ENCODE data around the gene CTNNBIP1. TPM values are rescaled to one million over a fixed set of nuclear protein-coding genes. Genes with fewer than 3 reads are reported as not detected.

The CTNNBIP1 gene
- total RNA-seq, 1 experiment from 2014 or later = 44.4 TPM

GRCh38 chr1:9836632-9836960, 73.5 kb downstream of the CTNNBIP1 start:
- Histone ChIP-seq H2BK20ac (ENCODE audit: low read depth, low read length, poor library complexity, severe bottlenecking) (no peak overlapping the region), H3K9me3 (ENCODE audit: control insufficient read depth, low read depth, low read length) (no peaks in the 10 kb centered on the region), H3K79me2 (ENCODE audit: insufficient read depth, low read length) (no peaks in the 10 kb centered on the region), H3K56ac (ENCODE audit: insufficient read length, low read depth, low read length) (no peak overlapping the region), H3K14ac (ENCODE audit: insufficient read depth, low read length) (no peak overlapping the region), H3K4ac (ENCODE audit: low read depth, low read length) (no peak overlapping the region), H4K91ac (ENCODE audit: insufficient read length, low read depth, low read length) (no peak overlapping the region), H3K4me2 (ENCODE audit: insufficient read depth, insufficient read length, low read length) (no peak overlapping the region), H2BK12ac (ENCODE audit: insufficient read length, low read depth, low read length) (no peak overlapping the region), H2BK15ac (ENCODE audit: low read depth, low read length) (no peak overlapping the region), H4K8ac (replicated peaks; ENCODE audit: insufficient read length, low read depth, low read length) (no peak overlapping the region), H3K4me1 (ENCODE audit: insufficient read depth, low read length) (no peaks in the 10 kb centered on the region; the same call in 1 of the 2 replicates), H2BK5ac (ENCODE audit: insufficient read length, low read length) (no peak overlapping the region), H3K27me3 (ENCODE audit: insufficient read depth, low read length) (no peaks in the 10 kb centered on the region), H3K9ac (ENCODE audit: extremely low read depth, insufficient read length, low read length) (no peak overlapping the region), H2AFZ (ENCODE audit: low read length) (no peak overlapping the region), H4K5ac (ENCODE audit: insufficient read length, low read depth, low read length) (no peak overlapping the region), H3T11ph (ENCODE audit: low read length) (no peak overlapping the region), H3K79me1 (ENCODE audit: insufficient read depth, low read depth, low read length, poor library complexity, severe bottlenecking) (no peaks in the 10 kb centered on the region), H4K20me1 (ENCODE audit: control insufficient read depth, insufficient read depth, insufficient read length) (no peaks in the 10 kb centered on the region), H3K23ac (ENCODE audit: insufficient read length, low read depth, low read length) (no peak overlapping the region), H3K18ac (ENCODE audit: insufficient read length, low read depth, low read length) (no peak overlapping the region), H2BK120ac (ENCODE audit: low read depth, low read length, poor library complexity, severe bottlenecking) (no peak overlapping the region), H3K23me2 (ENCODE audit: insufficient read length, low read depth, low read length, poor library complexity, severe bottlenecking) (no peaks in the 10 kb centered on the region), H3K27ac (ENCODE audit: insufficient read length, low read depth, low read length) (no peak overlapping the region), H2AK5ac (ENCODE audit: insufficient read length, low read length) (no peak overlapping the region)
- peak; percentile 25 for DNase-seq
- Mint-ChIP-seq H3K4me3 (no peak overlapping the region; a peak in 1 of 5 replicates), H3K36me3 (ENCODE audit: insufficient read depth in 1 of 3, low read depth in 3 of 3) (no peaks in the 10 kb centered on the region), H3K4me1 (peaks cover 10 to 17% of the 10 kb centered on the region in 2 experiments), H3K27ac (no peak overlapping the region), H3K9me3 (peaks cover 0 to 3% of the 10 kb centered on the region in 2 experiments; a peak in 2 of 5 replicates), H3K27me3 (ENCODE audit: low read depth) (peaks cover 7% of the 10 kb centered on the region)
- TF ChIP-seq CTCF (conservative IDR thresholded peaks at IDR 0.05) = no peak
- no CpG with 5 or more reads among the region's 5 CpGs for WGBS (ENCODE audit: extremely low coverage, insufficient read length, low lambda C conversion rate)
